ENCODE data around the gene STX2.

- TF ChIP-seq ELF4 (IDR thresholded peaks at IDR 0.05) (no peak), LEF1 (IDR thresholded peaks at IDR 0.05; ENCODE audit: borderline replicate concordance) (no peak), BHLHE40 (IDR thresholded peaks at IDR 0.05; ENCODE audit: borderline replicate concordance) (no peak), SUZ12 (IDR thresholded peaks at IDR 0.05) (no peak), SP1 (IDR thresholded peaks at IDR 0.05) (no peak), FOXA1 (IDR thresholded peaks at IDR 0.05) (no peak), PKNOX1 (IDR thresholded peaks at IDR 0.05) (no peak), HDGF (IDR thresholded peaks at IDR 0.05; ENCODE audit: borderline replicate concordance) (no peak), CTBP1 (IDR thresholded peaks at IDR 0.05; ENCODE audit: borderline replicate concordance) (no peak)
Observed at GRCh38 chr12:130792821-130793553, 46.1 kb downstream of the STX2 start.
